Stimulated activated memory B cell treated with anti-CD40 and anti-IgM and Interleukin-4, amounts not matched to agents 10 μg/mL and 1 μg/mL and 100 μg/mL, for 72 hours (primary cell): ENCODE results near the gene ATP10D.
A peak's percentile ranks its signal among the peaks of the same experiment; 100 is the strongest.
"Not testable (repeated sequence)": the region's sequence is repeated elsewhere in the genome, so short reads cannot be mapped to it uniquely, and the experiment has no call there.

ENCODE experiments used
- ATAC-seq: fragments of 150-1000 bp; cut with Tn5 transposase; 2 replicates; pipeline ENCODE4 v1.10.0; 2021
- H3K27ac Mint-ChIP-seq: one replicate; pipeline ENCODE4 v1.8.0; 2022; ENCODE audit warnings: mild to moderate bottlenecking, mixed read lengths
- H3K27me3 Mint-ChIP-seq: one replicate; pipeline ENCODE4 v1.8.0; 2022; ENCODE audit warnings: mixed read lengths
- H3K36me3 Mint-ChIP-seq: one replicate; pipeline ENCODE4 v1.8.0; 2022; ENCODE audit warnings: mixed read lengths
- H3K4me1 Mint-ChIP-seq: one replicate; pipeline ENCODE4 v1.8.0; 2022; ENCODE audit warnings: mixed read lengths
- H3K4me3 Mint-ChIP-seq: one replicate; pipeline ENCODE4 v1.8.0; 2022; ENCODE audit warnings: mild to moderate bottlenecking, moderate library complexity, mixed read lengths
- H3K9me3 Mint-ChIP-seq: one replicate; pipeline ENCODE4 v1.8.0; 2022; ENCODE audit warnings: mixed read lengths

ATP10D gene

GRCh38 chr4:47538111-47538824 is 53.2 kb downstream of the ATP10D start:
- Mint-ChIP-seq H3K9me3 (no peaks in the 10 kb centered on the region), H3K36me3 (peaks cover 60% of the 10 kb centered on the region), H3K4me1 (peaks cover 6% of the 10 kb centered on the region), H3K4me3 (no peak overlapping the region), H3K27me3 (no peaks in the 10 kb centered on the region), H3K27ac (no peak overlapping the region)
- no peak for ATAC-seq

GRCh38 chr4:47538825-47539154 is 53.7 kb downstream of the ATP10D start:
- Mint-ChIP-seq H3K27ac (no peak overlapping the region), H3K27me3 (no peaks in the 10 kb centered on the region), H3K9me3 (no peaks in the 10 kb centered on the region), H3K36me3 (peaks cover 57% of the 10 kb centered on the region), H3K4me1 (peaks cover 5% of the 10 kb centered on the region), H3K4me3 (no peak overlapping the region)
- ATAC-seq, result no peak

GRCh38 chr4:47542640-47543039 is 57.6 kb downstream of the ATP10D start:
- not testable (repeated sequence) for H3K4me1 Mint-ChIP-seq, H3K4me3 Mint-ChIP-seq, H3K9me3 Mint-ChIP-seq, ATAC-seq, H3K27ac Mint-ChIP-seq, H3K27me3 Mint-ChIP-seq
- H3K36me3 Mint-ChIP-seq, result peaks cover 54% of the 10 kb centered on the region

GRCh38 chr4:47543331-47543730 is 58.3 kb downstream of the ATP10D start:
- ATAC-seq, result no peak

GRCh38 chr4:47550357-47550756 is 65.3 kb downstream of the ATP10D start:
- H3K36me3 Mint-ChIP-seq, result peaks cover 65% of the 10 kb centered on the region
- not testable (repeated sequence) for ATAC-seq, H3K4me1 Mint-ChIP-seq, H3K9me3 Mint-ChIP-seq, H3K4me3 Mint-ChIP-seq, H3K27me3 Mint-ChIP-seq, H3K27ac Mint-ChIP-seq

More at GRCh38 chr4:47543331-47543730, 58.3 kb downstream of the ATP10D start:
- Mint-ChIP-seq H3K4me1 (no peaks in the 10 kb centered on the region), H3K9me3 (no peaks in the 10 kb centered on the region), H3K36me3 (peaks cover 56% of the 10 kb centered on the region), H3K27me3 (no peaks in the 10 kb centered on the region), H3K27ac (no peak overlapping the region), H3K4me3 (no peak overlapping the region)

- Mint-ChIP-seq H3K27me3 (no peaks in the 10 kb centered on the region), H3K4me3 (no peak overlapping the region), H3K4me1 (no peaks in the 10 kb centered on the region), H3K9me3 (peaks cover 3% of the 10 kb centered on the region), H3K27ac (no peak overlapping the region), H3K36me3 (peaks cover 58% of the 10 kb centered on the region)
- no peak for ATAC-seq
Observed at GRCh38 chr4:47550899-47551548, 65.9 kb downstream of the ATP10D start.

- H3K4me1 Mint-ChIP-seq, result no peaks in the 10 kb centered on the region
- no peaks in the 10 kb centered on the region for H3K27me3 Mint-ChIP-seq
- no peak overlapping the region for H3K4me3 Mint-ChIP-seq
- peaks cover 52% of the 10 kb centered on the region for H3K36me3 Mint-ChIP-seq
- ATAC-seq, result no peak
- peaks cover 3% of the 10 kb centered on the region for H3K9me3 Mint-ChIP-seq
- H3K27ac Mint-ChIP-seq, result no peak overlapping the region
Observed at GRCh38 chr4:47551682-47552081, 66.6 kb downstream of the ATP10D start.

GRCh38 chr4:47553329-47554125 is 68.5 kb downstream of the ATP10D start:
- H3K4me1 Mint-ChIP-seq, result no peaks in the 10 kb centered on the region
- H3K4me3 Mint-ChIP-seq, result no peak overlapping the region
- peaks cover 3% of the 10 kb centered on the region for H3K9me3 Mint-ChIP-seq
- no peak for ATAC-seq
- H3K27ac Mint-ChIP-seq, result peak overlapping the region; percentile 15
- no peaks in the 10 kb centered on the region for H3K27me3 Mint-ChIP-seq
- H3K36me3 Mint-ChIP-seq, result peaks cover 43% of the 10 kb centered on the region

GRCh38 chr4:47555920-47556319 is 70.8 kb downstream of the ATP10D start:
- not testable (repeated sequence) for H3K27me3 Mint-ChIP-seq, H3K4me3 Mint-ChIP-seq, ATAC-seq, H3K27ac Mint-ChIP-seq, H3K9me3 Mint-ChIP-seq, H3K4me1 Mint-ChIP-seq
- H3K36me3 Mint-ChIP-seq, result peaks cover 32% of the 10 kb centered on the region

- Mint-ChIP-seq H3K4me3 (no peak overlapping the region), H3K9me3 (no peaks in the 10 kb centered on the region), H3K36me3 (peaks cover 38% of the 10 kb centered on the region), H3K4me1 (no peaks in the 10 kb centered on the region), H3K27me3 (no peaks in the 10 kb centered on the region), H3K27ac (no peak overlapping the region)
- no peak for ATAC-seq
Observed at GRCh38 chr4:47557255-47557654, 72.2 kb downstream of the ATP10D start.

- ATAC-seq, result no peak
- Mint-ChIP-seq H3K36me3 (peaks cover 28% of the 10 kb centered on the region), H3K4me3 (no peak overlapping the region), H3K27ac (no peak overlapping the region), H3K9me3 (no peaks in the 10 kb centered on the region), H3K27me3 (no peaks in the 10 kb centered on the region), H3K4me1 (peaks cover 12% of the 10 kb centered on the region)
Observed at GRCh38 chr4:47560682-47561081, 75.6 kb downstream of the ATP10D start.

GRCh38 chr4:47561331-47561730 is 76.3 kb downstream of the ATP10D start:
- H3K4me1 Mint-ChIP-seq, result peaks cover 12% of the 10 kb centered on the region

GRCh38 chr4:47562297-47562696 is 77.2 kb downstream of the ATP10D start:
- no peak overlapping the region for H3K27ac Mint-ChIP-seq
- H3K4me3 Mint-ChIP-seq, result no peak overlapping the region
- H3K36me3 Mint-ChIP-seq, result peaks cover 28% of the 10 kb centered on the region
- H3K4me1 Mint-ChIP-seq, result peaks cover 12% of the 10 kb centered on the region
- H3K9me3 Mint-ChIP-seq, result no peaks in the 10 kb centered on the region
- no peaks in the 10 kb centered on the region for H3K27me3 Mint-ChIP-seq
- ATAC-seq, result no peak

More at GRCh38 chr4:47561331-47561730, 76.3 kb downstream of the ATP10D start:
- H3K27me3 Mint-ChIP-seq, result no peaks in the 10 kb centered on the region
- no peak overlapping the region for H3K4me3 Mint-ChIP-seq
- ATAC-seq, result no peak
- no peaks in the 10 kb centered on the region for H3K9me3 Mint-ChIP-seq
- H3K27ac Mint-ChIP-seq, result no peak overlapping the region
- H3K36me3 Mint-ChIP-seq, result peaks cover 28% of the 10 kb centered on the region

- peaks cover 15% of the 10 kb centered on the region for H3K4me1 Mint-ChIP-seq
- H3K27me3 Mint-ChIP-seq, result no peaks in the 10 kb centered on the region
- H3K27ac Mint-ChIP-seq, result no peak overlapping the region
- no peak overlapping the region for H3K4me3 Mint-ChIP-seq
- no peaks in the 10 kb centered on the region for H3K9me3 Mint-ChIP-seq
- no peak for ATAC-seq
- peaks cover 23% of the 10 kb centered on the region for H3K36me3 Mint-ChIP-seq
Observed at GRCh38 chr4:47566566-47566965, 81.5 kb downstream of the ATP10D start.

- no peaks in the 10 kb centered on the region for H3K27me3 Mint-ChIP-seq
- H3K4me3 Mint-ChIP-seq, result no peak overlapping the region
- peaks cover 25% of the 10 kb centered on the region for H3K36me3 Mint-ChIP-seq
- no peak overlapping the region for H3K27ac Mint-ChIP-seq
- H3K4me1 Mint-ChIP-seq, result peaks cover 18% of the 10 kb centered on the region
- no peaks in the 10 kb centered on the region for H3K9me3 Mint-ChIP-seq
- ATAC-seq, result no peak
Observed at GRCh38 chr4:47566969-47567368, 81.9 kb downstream of the ATP10D start.
